Transverse colon (tissue), 4 donors: ENCODE results near the gene TMC6. TPM values are rescaled to one million over a fixed set of nuclear protein-coding genes. Genes with fewer than 3 reads are reported as not detected.

ENCODE experiments used
- DNase-seq: peaks from one replicate; pipeline ENCODE4 v3.0.0-alpha.2; 2019
- H3K27ac ChIP-seq, 4 donors: fragments of 200-600 bp; sonication (generic); 2 replicates each; pipeline ENCODE4 v1.5.1; 2016 to 2018; ENCODE audit warnings: inconsistent platforms in 4 of 4
- H3K27me3 ChIP-seq: fragments of 200-600 bp; sonication (generic); 2 replicates; pipeline ENCODE4 v1.5.1; 2017; ENCODE audit warnings: inconsistent platforms
- H3K36me3 ChIP-seq, 4 donors: fragments of 200-600 bp; sonication (generic); 2 replicates each; pipeline ENCODE4 v1.5.1; 2017 to 2019; ENCODE audit warnings: inconsistent platforms in 4 of 4
- H3K4me1 ChIP-seq, 4 donors: fragments of 200-600 bp; sonication (generic); 2 replicates each; pipeline ENCODE4 v1.5.1; 2017 to 2020; ENCODE audit warnings: inconsistent platforms in 4 of 4
- H3K4me3 ChIP-seq, 4 donors: fragments of 200-600 bp; sonication (generic); 1 replicate in 1 of 4; 2 replicates in 3 of 4; pipeline versions ENCODE4 v1.5.1 to v1.6.1; 2017 to 2019; ENCODE audit warnings: inconsistent platforms in 4 of 4
- H3K9me3 ChIP-seq, 2 donors: fragments of 200-600 bp; sonication (generic); 2 replicates each; pipeline ENCODE4 v1.5.1; 2017 to 2019; ENCODE audit warnings: inconsistent platforms in 2 of 2
- EP300 ChIP-seq: sonication (generic); formaldehyde crosslinking; IDR thresholded peaks from one replicate; pipeline ENCODE4 v1.6.1; 2017; ENCODE audit warnings: antibody characterized with exemption, low read depth
- POLR2A ChIP-seq: fragments of 450-650 bp; IDR thresholded peaks from one replicate; pipeline ENCODE4 v1.6.1; 2016; ENCODE audit warnings: antibody characterized with exemption, mild to moderate bottlenecking, moderate library complexity
- POLR2AphosphoS5 ChIP-seq, 3 donors: sonication (generic); formaldehyde crosslinking; IDR thresholded peaks; one replicate each; pipeline ENCODE4 v1.6.1; 2016; ENCODE audit warnings: antibody characterized with exemption in 3 of 3
- WGBS, 2 donors: methylation state at CpG; one replicate each; pipeline ENCODE4 v1.1.5; 2018; ENCODE audit warnings: low coverage in 1 of 2; 5-methylcytosine and 5-hydroxymethylcytosine counted together
- in situ Hi-C, 4 donors: fragments of 200-750 bp; cut with MboI; loops; one replicate each; pipeline versions ENCODE4 v1.15.0 to v1.15.1; 2017; ENCODE audit warnings: low sequenced_read_pairs in 3 of 4, low pct_ligation_motif_present in 1 of 4, low pct_unique_long_range_greater_than_20kb in 1 of 4
- intact Hi-C: fragments of 100-400 bp; cut with DNase I; formaldehyde crosslinking; loops from one replicate; pipeline ENCODE4 v1.15.1; 2023; ENCODE audit warnings: low total_unique reads
- total RNA-seq, 4 donors: library from RNA; depleted of rRNA; stranded (reverse); fragments of >200 nt; gene quantifications; one replicate each; pipeline ENCODE4 v1.1.0, GENCODE V29; 2016
- TF ChIP-seq, protein P1 (sequence below), 5 experiments: fragments of 200-600 bp in 3 of 5; fragments of 450-650 bp in 2 of 5; sonication (generic) in 3 of 5; IDR thresholded peaks; 1 replicate in 2 of 5; 2 replicates in 3 of 5; pipeline ENCODE4 v1.5.1; 2016 to 2017; ENCODE audit warnings: antibody characterized with exemption in 5 of 5, inconsistent platforms in 3 of 5, mild to moderate bottlenecking in 2 of 5, moderate library complexity in 1 of 5

TMC6 gene
- total RNA-seq, 4 donors from 2014 or later: 39.7 to 181 (median 68.0) TPM

DNA sequence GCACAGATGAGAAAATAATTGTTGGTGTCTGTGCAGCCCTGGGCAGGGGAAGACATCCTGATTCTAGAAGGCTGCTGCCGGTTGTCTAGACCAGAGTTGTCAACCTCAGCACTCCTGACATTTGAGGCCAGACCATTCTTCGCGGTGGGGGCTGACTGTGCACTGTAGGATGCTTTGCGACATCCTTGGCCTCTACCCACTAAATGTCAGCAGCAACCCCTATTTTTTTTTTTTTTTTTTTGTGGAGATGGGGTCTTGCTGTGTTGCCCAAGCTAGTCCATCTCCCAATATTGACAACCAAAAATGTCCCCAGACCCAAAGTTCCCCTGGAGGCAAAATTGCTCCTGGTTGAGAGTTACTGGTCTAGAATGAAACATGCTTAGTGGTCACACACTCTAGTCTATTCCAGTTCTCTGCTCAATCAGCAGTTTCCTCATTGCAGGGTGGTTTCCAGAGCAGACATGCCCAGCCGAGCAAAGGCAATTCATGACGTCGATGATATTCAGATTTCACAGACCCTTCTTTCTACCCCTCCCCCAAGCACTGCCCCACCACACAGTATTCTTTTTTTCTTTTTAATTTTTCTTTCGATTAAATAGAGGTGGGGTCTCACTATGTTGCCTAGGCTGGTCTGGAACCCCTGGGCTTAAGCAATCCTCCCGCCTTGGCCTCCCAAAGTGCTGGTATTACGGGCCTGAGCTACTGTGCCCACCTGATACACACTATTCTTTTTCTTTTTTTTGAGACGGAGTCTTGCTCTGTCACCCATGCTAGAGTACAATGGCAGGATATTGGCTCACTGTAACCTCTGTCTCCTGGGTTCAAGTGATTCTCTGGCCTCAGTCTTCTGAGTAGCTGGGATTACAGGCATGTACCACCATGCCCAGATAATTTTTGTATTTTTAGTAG, 26.6 kb upstream of the TMC6 start:
- no peaks in the 10 kb centered on the region for H3K27me3 ChIP-seq
- peaks cover 0 to 35% (median 21%) of the 10 kb centered on the region in 4 donors for H3K4me1 ChIP-seq
- no peaks in the 10 kb centered on the region for H3K36me3 ChIP-seq
- H3K27ac ChIP-seq: peak overlapping the region in 3 of 4 donors; percentile 44 to 60 (median 53)
- WGBS, 2 donors: 61 to 64% methylated on average over 8 to 11 of the region's 11 CpGs
- in situ Hi-C loops: no loop called here
- DNase-seq: peak; percentile 59
- intact Hi-C loops: no loop called here
- no peaks in the 10 kb centered on the region for H3K9me3 ChIP-seq
- no peak for TF ChIP-seq POLR2AphosphoS5 (IDR thresholded peaks at IDR 0.05)
- TF ChIP-seq EP300: no peak
- TF ChIP-seq, protein P1, sequence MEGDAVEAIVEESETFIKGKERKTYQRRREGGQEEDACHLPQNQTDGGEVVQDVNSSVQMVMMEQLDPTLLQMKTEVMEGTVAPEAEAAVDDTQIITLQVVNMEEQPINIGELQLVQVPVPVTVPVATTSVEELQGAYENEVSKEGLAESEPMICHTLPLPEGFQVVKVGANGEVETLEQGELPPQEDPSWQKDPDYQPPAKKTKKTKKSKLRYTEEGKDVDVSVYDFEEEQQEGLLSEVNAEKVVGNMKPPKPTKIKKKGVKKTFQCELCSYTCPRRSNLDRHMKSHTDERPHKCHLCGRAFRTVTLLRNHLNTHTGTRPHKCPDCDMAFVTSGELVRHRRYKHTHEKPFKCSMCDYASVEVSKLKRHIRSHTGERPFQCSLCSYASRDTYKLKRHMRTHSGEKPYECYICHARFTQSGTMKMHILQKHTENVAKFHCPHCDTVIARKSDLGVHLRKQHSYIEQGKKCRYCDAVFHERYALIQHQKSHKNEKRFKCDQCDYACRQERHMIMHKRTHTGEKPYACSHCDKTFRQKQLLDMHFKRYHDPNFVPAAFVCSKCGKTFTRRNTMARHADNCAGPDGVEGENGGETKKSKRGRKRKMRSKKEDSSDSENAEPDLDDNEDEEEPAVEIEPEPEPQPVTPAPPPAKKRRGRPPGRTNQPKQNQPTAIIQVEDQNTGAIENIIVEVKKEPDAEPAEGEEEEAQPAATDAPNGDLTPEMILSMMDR (IDR thresholded peaks at IDR 0.05): no peak
- no peak for TF ChIP-seq POLR2A
- H3K4me3 ChIP-seq: no peak overlapping the region

DNA sequence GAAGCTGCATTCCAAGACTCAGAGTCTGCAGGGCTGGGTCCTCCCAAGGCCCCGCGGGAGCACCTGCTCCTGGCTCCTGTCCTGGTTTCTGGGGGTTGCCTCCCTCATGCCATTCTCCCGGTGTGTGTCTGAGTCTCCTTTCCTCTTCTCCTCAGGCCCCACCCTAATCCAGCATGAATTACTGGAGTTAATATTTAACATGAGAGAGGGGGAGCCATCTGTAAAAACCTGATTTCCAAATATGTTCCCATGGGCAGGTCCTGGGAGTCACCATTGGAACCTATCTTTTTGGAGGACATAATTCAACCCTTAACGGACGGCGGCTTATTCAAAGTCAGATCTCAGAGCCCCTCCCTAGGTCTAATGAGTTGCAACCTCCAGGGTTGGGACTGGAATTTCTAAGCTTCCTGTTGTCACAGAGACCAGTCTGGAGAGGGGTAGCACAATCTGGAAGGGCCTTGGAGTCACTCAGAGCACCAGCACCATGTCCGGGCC, 23.0 kb upstream of the TMC6 start:
- Histone ChIP-seq H3K9me3 (no peaks in the 10 kb centered on the region), H3K4me1 (peaks cover 0 to 54% (median 30%) of the 10 kb centered on the region in 4 donors), H3K4me3 (no peak overlapping the region), H3K27ac (peak overlapping the region; percentile 59 to 85 (median 74)), H3K27me3 (no peaks in the 10 kb centered on the region), H3K36me3 (no peaks in the 10 kb centered on the region)
- WGBS, 2 donors: 43 to 65% methylated on average over 5 to 7 of the region's 7 CpGs
- in situ Hi-C loops: no loop called here
- TF ChIP-seq POLR2AphosphoS5 (IDR thresholded peaks at IDR 0.05): no peak
- TF ChIP-seq EP300: no peak
- TF ChIP-seq POLR2A: no peak
- TF ChIP-seq, protein P1 (IDR thresholded peaks at IDR 0.05): no peak
- DNase-seq: peak; percentile 74
- intact Hi-C loops: no loop called here

DNA sequence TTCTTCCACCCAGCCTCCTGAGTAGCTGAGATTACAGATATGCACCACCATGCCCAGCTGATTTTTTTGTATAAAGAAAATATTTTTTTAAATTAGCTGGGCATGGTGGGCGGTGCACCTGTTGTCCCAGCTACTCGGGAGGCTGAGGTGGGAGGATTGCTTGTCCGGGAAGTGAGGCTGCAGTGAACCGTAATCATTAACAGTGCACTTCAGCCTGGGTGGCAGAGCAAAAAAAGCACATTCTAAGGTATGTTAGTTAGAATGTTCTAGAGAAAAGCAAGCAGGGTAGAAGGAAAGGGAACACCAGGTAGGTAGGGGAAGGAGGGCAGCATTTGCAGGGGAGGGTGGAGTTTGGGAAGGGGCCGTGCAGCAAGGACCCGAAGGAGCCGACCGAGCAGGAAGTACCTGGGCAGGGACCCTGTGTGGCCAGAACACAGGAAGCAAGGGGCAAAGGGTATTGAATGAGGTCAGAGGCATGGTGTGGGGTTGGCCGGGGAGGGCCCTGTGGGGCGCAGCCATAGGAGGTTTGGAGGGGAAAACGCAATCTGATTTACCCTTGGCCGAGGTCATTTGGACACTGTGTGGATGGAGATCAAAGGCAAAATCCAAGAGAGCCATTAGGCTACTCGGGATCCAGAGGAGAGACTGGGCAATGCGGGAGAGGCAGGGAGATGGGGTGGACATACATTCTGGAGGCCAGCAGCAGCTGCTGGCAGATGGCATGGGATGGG, 19.9 kb upstream of the TMC6 start:
- H3K27ac ChIP-seq: peak overlapping the region; percentile 0 to 65 (median 40)
- peak; percentile 10 for DNase-seq
- in situ Hi-C loops (no loop called here), intact Hi-C loops (no loop called here)
- no peaks in the 10 kb centered on the region for H3K36me3 ChIP-seq
- H3K4me3 ChIP-seq: no peak overlapping the region
- no peaks in the 10 kb centered on the region for H3K27me3 ChIP-seq
- peaks cover 22 to 71% (median 52%) of the 10 kb centered on the region in 4 donors for H3K4me1 ChIP-seq
- TF ChIP-seq POLR2A: no peak
- no peak for TF ChIP-seq POLR2AphosphoS5 (IDR thresholded peaks at IDR 0.05)
- TF ChIP-seq EP300: no peak
- TF ChIP-seq, protein P1 (IDR thresholded peaks at IDR 0.05): no peak
- no peaks in the 10 kb centered on the region for H3K9me3 ChIP-seq
- WGBS, 2 donors: 38 to 54% methylated on average over 12 to 14 of the region's 14 CpGs
